Right atrium auricular region (tissue), 2 donors: ENCODE results near the gene CDK14. TPM values are rescaled to one million over a fixed set of nuclear protein-coding genes. Genes with fewer than 3 reads are reported as not detected.

Experiments used
- DNase-seq: peaks from one replicate; pipeline ENCODE4 v3.0.0-alpha.2; 2019; ENCODE audit warnings: low spot score
- H3K27ac ChIP-seq, 2 donors: fragments of 200-600 bp; sonication (generic); 1 replicate in 1 of 2; 2 replicates in 1 of 2; pipeline ENCODE4 v1.5.1; 2016 to 2019
- H3K27me3 ChIP-seq, 2 donors: fragments of 200-600 bp; sonication (generic); one replicate each; pipeline versions ENCODE4 v1.5.1 to v1.6.0; 2017 to 2019
- H3K36me3 ChIP-seq: fragments of 200-600 bp; sonication (generic); one replicate; pipeline ENCODE4 v1.5.1; 2016
- H3K4me1 ChIP-seq, 2 donors: fragments of 200-600 bp; sonication (generic); one replicate each; pipeline versions ENCODE4 v1.5.1 to v1.6.0; 2017 to 2019
- H3K4me3 ChIP-seq, 2 donors: fragments of 200-600 bp; sonication (generic); 1 replicate in 1 of 2; 2 replicates in 1 of 2; pipeline ENCODE4 v1.5.1; 2017 to 2019; ENCODE audit warnings: mild to moderate bottlenecking in 1 of 2, moderate library complexity in 1 of 2
- H3K9me3 ChIP-seq, 2 donors: fragments of 200-600 bp; sonication (generic); one replicate each; pipeline ENCODE4 v1.5.1; 2019
- CTCF ChIP-seq, 2 donors: fragments of 200-600 bp; sonication (generic); IDR thresholded peaks; one replicate each; pipeline ENCODE4 v1.5.1; 2019; ENCODE audit warnings: antibody characterized with exemption in 2 of 2
- total RNA-seq, 2 donors: library from RNA; depleted of rRNA; stranded (reverse); fragments of >200 nt; gene quantifications; one replicate each; pipeline ENCODE4 v1.1.0, GENCODE V29; 2016

The CDK14 gene
- total RNA-seq, 2 donors from 2014 or later, result 21.5 to 37.9 TPM

GRCh38 chr7:91005024-91005423, 408.9 kb downstream of the CDK14 start:
- no peak for TF ChIP-seq CTCF (IDR thresholded peaks at IDR 0.05)
- Histone ChIP-seq H3K4me1 (no peaks in the 10 kb centered on the region), H3K27ac (no peak overlapping the region), H3K9me3 (no peaks in the 10 kb centered on the region), H3K27me3 (no peaks in the 10 kb centered on the region), H3K36me3 (no peaks in the 10 kb centered on the region), H3K4me3 (no peak overlapping the region)
- no peak for DNase-seq

- Histone ChIP-seq H3K4me1 (no peaks in the 10 kb centered on the region), H3K27me3 (no peaks in the 10 kb centered on the region), H3K9me3 (no peaks in the 10 kb centered on the region), H3K27ac (no peak overlapping the region), H3K4me3 (no peak overlapping the region), H3K36me3 (no peaks in the 10 kb centered on the region)
- DNase-seq, result no peak
- TF ChIP-seq CTCF (IDR thresholded peaks at IDR 0.05), result no peak
These were observed 409.7 kb downstream of the CDK14 start for GRCh38 chr7:91005841-91006240.

GRCh38 chr7:91007371-91007770, 411.2 kb downstream of the CDK14 start:
- Histone ChIP-seq H3K4me3 (no peak overlapping the region), H3K36me3 (no peaks in the 10 kb centered on the region), H3K27ac (no peak overlapping the region)

GRCh38 chr7:91013078-91013477, 417.0 kb downstream of the CDK14 start:
- H3K27me3 ChIP-seq, result no peaks in the 10 kb centered on the region
- no peak for TF ChIP-seq CTCF (IDR thresholded peaks at IDR 0.05)
- H3K4me1 ChIP-seq, result no peaks in the 10 kb centered on the region
- H3K36me3 ChIP-seq, result no peaks in the 10 kb centered on the region
- no peak for DNase-seq
- H3K4me3 ChIP-seq, result no peak overlapping the region
- H3K9me3 ChIP-seq, result no peaks in the 10 kb centered on the region
- no peak overlapping the region for H3K27ac ChIP-seq

More at GRCh38 chr7:91007371-91007770, 411.2 kb downstream of the CDK14 start:
- DNase-seq, result no peak
- TF ChIP-seq CTCF (IDR thresholded peaks at IDR 0.05), result no peak
- Histone ChIP-seq H3K27me3 (no peaks in the 10 kb centered on the region), H3K4me1 (no peaks in the 10 kb centered on the region), H3K9me3 (no peaks in the 10 kb centered on the region)

- H3K27me3 ChIP-seq, result no peaks in the 10 kb centered on the region
- TF ChIP-seq CTCF (IDR thresholded peaks at IDR 0.05), result no peak
- H3K4me1 ChIP-seq, result no peaks in the 10 kb centered on the region
- DNase-seq, result no peak
- no peaks in the 10 kb centered on the region for H3K9me3 ChIP-seq
- no peak overlapping the region for H3K4me3 ChIP-seq
- no peak overlapping the region for H3K27ac ChIP-seq
- no peaks in the 10 kb centered on the region for H3K36me3 ChIP-seq
These were observed 423.7 kb downstream of the CDK14 start for GRCh38 chr7:91019686-91020385.
